Trophoblast cell (in vitro differentiated cells and primary cell): ENCODE measurements around the gene RNASEH2B.

Source experiments
- DNase-seq, 2 donors: peaks; one replicate each; pipeline ENCODE4 v3.0.0-alpha.2; 2016
- H2AFZ ChIP-seq: 2 replicates; pipeline ENCODE4 v1.6.1; 2013; ENCODE audit warnings: low read length, moderate library complexity, mild to moderate bottlenecking; ENCODE audit not compliant: insufficient read depth, poor library complexity
- H2AK5ac ChIP-seq: 2 replicates; pipeline ENCODE4 v1.6.1; 2013; ENCODE audit warnings: mild to moderate bottlenecking, low read length
- H2BK120ac ChIP-seq: 2 replicates; pipeline ENCODE4 v1.6.1; 2013; ENCODE audit warnings: low read length, mild to moderate bottlenecking, moderate library complexity; ENCODE audit not compliant: insufficient read depth, poor library complexity
- H2BK12ac ChIP-seq: 2 replicates; pipeline ENCODE4 v1.6.1; 2013; ENCODE audit warnings: mild to moderate bottlenecking, low read length, moderate library complexity
- H2BK5ac ChIP-seq: 2 replicates; pipeline ENCODE4 v1.6.1; 2013; ENCODE audit warnings: low read length, low read depth, moderate library complexity, mild to moderate bottlenecking; ENCODE audit not compliant: poor library complexity
- H3K14ac ChIP-seq: 2 replicates; pipeline ENCODE4 v1.6.1; 2013; ENCODE audit warnings: mild to moderate bottlenecking, low read length
- H3K18ac ChIP-seq: 2 replicates; pipeline ENCODE4 v1.6.1; 2013; ENCODE audit warnings: mild to moderate bottlenecking, low read length
- H3K23ac ChIP-seq: 2 replicates; pipeline ENCODE4 v1.6.1; 2013; ENCODE audit warnings: low read length
- H3K27ac ChIP-seq: 2 replicates; pipeline ENCODE4 v1.5.1; 2013; ENCODE audit warnings: low read depth, mild to moderate bottlenecking, inconsistent platforms, low read length, moderate library complexity
- H3K27me3 ChIP-seq: 2 replicates; pipeline ENCODE4 v1.6.1; 2013; ENCODE audit warnings: inconsistent platforms, mild to moderate bottlenecking, low read length, moderate library complexity; ENCODE audit not compliant: insufficient read depth
- H3K36me3 ChIP-seq, 2 experiments: 1 replicate in 1 of 2; 2 replicates in 1 of 2; pipeline ENCODE4 v1.6.1; 2013; ENCODE audit warnings: low read length in 2 of 2, mild to moderate bottlenecking in 2 of 2, moderate library complexity in 1 of 2; ENCODE audit not compliant: insufficient read depth in 2 of 2, control insufficient read depth in 1 of 2
- H3K4ac ChIP-seq: 2 replicates; pipeline ENCODE4 v1.6.1; 2013; ENCODE audit warnings: low read depth, mild to moderate bottlenecking, low read length, moderate library complexity
- H3K4me1 ChIP-seq, 2 experiments: 1 replicate in 1 of 2; 2 replicates in 1 of 2; pipeline ENCODE4 v1.6.1; 2013; ENCODE audit warnings: low read length in 2 of 2, mild to moderate bottlenecking in 2 of 2, moderate library complexity in 1 of 2; ENCODE audit not compliant: insufficient read depth in 2 of 2, control insufficient read depth in 1 of 2
- H3K4me2 ChIP-seq: 2 replicates; pipeline ENCODE4 v1.6.1; 2013; ENCODE audit warnings: inconsistent platforms, mild to moderate bottlenecking, low read length, moderate library complexity
- H3K4me3 ChIP-seq: 2 replicates; pipeline ENCODE4 v1.5.1; 2013; ENCODE audit warnings: mild to moderate bottlenecking, low read depth, low read length, inconsistent platforms
- H3K79me1 ChIP-seq: one replicate; pipeline ENCODE4 v1.6.1; 2013; ENCODE audit warnings: low read length
- H3K79me2 ChIP-seq: 2 replicates; pipeline ENCODE4 v1.6.1; 2013; ENCODE audit warnings: low read length, mild to moderate bottlenecking; ENCODE audit not compliant: control insufficient read depth, insufficient read depth, poor library complexity
- H3K9ac ChIP-seq: 2 replicates; pipeline ENCODE4 v1.6.1; 2013; ENCODE audit warnings: mild to moderate bottlenecking, low read length
- H3K9me3 ChIP-seq: 2 replicates; pipeline ENCODE4 v1.6.1; 2013; ENCODE audit warnings: low read depth, mild to moderate bottlenecking, control low read depth, inconsistent platforms, low read length; ENCODE audit not compliant: insufficient read depth
- H4K12ac ChIP-seq: 2 replicates; pipeline ENCODE4 v1.6.1; 2013; ENCODE audit warnings: low read depth, mild to moderate bottlenecking, low read length, moderate library complexity
- H4K8ac ChIP-seq: 2 replicates; pipeline ENCODE4 v1.6.1; 2013; ENCODE audit warnings: low read depth, mild to moderate bottlenecking, low read length, moderate library complexity
- H4K91ac ChIP-seq: one replicate; pipeline ENCODE4 v1.6.1; 2013; ENCODE audit warnings: low read depth, mild to moderate bottlenecking, low read length, moderate library complexity
- WGBS: extraction: QIAGEN DNeasy Blood & Tissue Kit; methylation state at CpG from one replicate; pipeline ENCODE4 v1.1.7; 2013; ENCODE audit warnings: missing lambda C conversion rate; ENCODE audit not compliant: insufficient read length, insufficient coverage; ENCODE audit errors: extremely low coverage; 5-methylcytosine and 5-hydroxymethylcytosine counted together

Gene RNASEH2B

GRCh38 chr13:50981686-50982085 lies 72.1 kb downstream of the RNASEH2B start:
- Histone ChIP-seq H2AFZ (no peak overlapping the region), H3K9me3 (no peaks in the 10 kb centered on the region), H3K14ac (no peak overlapping the region), H3K79me2 (no peaks in the 10 kb centered on the region), H3K27me3 (no peaks in the 10 kb centered on the region), H3K23ac (no peak overlapping the region), H2AK5ac (no peak overlapping the region), H2BK120ac (no peak overlapping the region), H3K79me1 (no peaks in the 10 kb centered on the region), H3K4me2 (no peak overlapping the region), H3K36me3 (no peaks in the 10 kb centered on the region), H3K18ac (no peak overlapping the region), H4K8ac (no peak overlapping the region), H3K4ac (no peak overlapping the region), H3K9ac (no peak overlapping the region), H4K91ac (no peak overlapping the region), H3K4me1 (no peaks in the 10 kb centered on the region), H2BK12ac (no peak overlapping the region), H2BK5ac (no peak overlapping the region), H3K27ac (no peak overlapping the region), H4K12ac (no peak overlapping the region), H3K4me3 (no peak overlapping the region)
- WGBS, result no CpG with 5 or more reads among the region's 4 CpGs
- DNase-seq, result no peak

- H2AFZ ChIP-seq, result no peak overlapping the region
Observed at GRCh38 chr13:50989476-50989875, 79.9 kb downstream of the RNASEH2B start.

GRCh38 chr13:50990065-50990817 lies 80.7 kb downstream of the RNASEH2B start:
- Histone ChIP-seq H2AK5ac (no peak overlapping the region), H3K18ac (no peak overlapping the region), H3K4ac (no peak overlapping the region), H4K8ac (no peak overlapping the region), H3K4me3 (no peak overlapping the region), H3K27me3 (no peaks in the 10 kb centered on the region), H3K9me3 (no peaks in the 10 kb centered on the region), H3K27ac (no peak overlapping the region), H3K23ac (no peak overlapping the region), H3K79me2 (no peaks in the 10 kb centered on the region), H2BK5ac (no peak overlapping the region), H3K79me1 (no peaks in the 10 kb centered on the region), H3K9ac (no peak overlapping the region), H3K4me2 (no peak overlapping the region), H2BK120ac (no peak overlapping the region), H3K14ac (no peak overlapping the region), H2AFZ (no peak overlapping the region), H2BK12ac (no peak overlapping the region), H4K91ac (no peak overlapping the region), H3K4me1 (peaks cover 0 to 3% of the 10 kb centered on the region in 2 experiments), H3K36me3 (no peaks in the 10 kb centered on the region), H4K12ac (no peak overlapping the region)
- no peak for DNase-seq
- WGBS, result no CpG with 5 or more reads among the region's 11 CpGs

More at GRCh38 chr13:50989476-50989875, 79.9 kb downstream of the RNASEH2B start:
- Histone ChIP-seq H2BK12ac (no peak overlapping the region), H4K8ac (no peak overlapping the region), H3K4me1 (peaks cover 0 to 3% of the 10 kb centered on the region in 2 experiments), H3K4me2 (no peak overlapping the region), H2AK5ac (no peak overlapping the region), H3K23ac (no peak overlapping the region), H2BK5ac (no peak overlapping the region), H3K14ac (no peak overlapping the region), H3K79me2 (no peaks in the 10 kb centered on the region), H2BK120ac (no peak overlapping the region), H3K9me3 (no peaks in the 10 kb centered on the region), H4K12ac (no peak overlapping the region), H3K27me3 (no peaks in the 10 kb centered on the region), H3K4ac (no peak overlapping the region), H3K18ac (no peak overlapping the region), H3K79me1 (no peaks in the 10 kb centered on the region), H3K27ac (no peak overlapping the region), H3K4me3 (no peak overlapping the region), H4K91ac (no peak overlapping the region), H3K36me3 (no peaks in the 10 kb centered on the region), H3K9ac (no peak overlapping the region)
- DNase-seq, result no peak
- no CpG with 5 or more reads among the region's 6 CpGs for WGBS

GRCh38 chr13:50990818-50991506 lies 81.4 kb downstream of the RNASEH2B start:
- no peak overlapping the region for H2AK5ac ChIP-seq
- H3K36me3 ChIP-seq, result no peaks in the 10 kb centered on the region
- H3K79me1 ChIP-seq, result no peaks in the 10 kb centered on the region
- H4K12ac ChIP-seq, result no peak overlapping the region
- no peaks in the 10 kb centered on the region for H3K27me3 ChIP-seq
- H3K4me2 ChIP-seq, result no peak overlapping the region
- no peak overlapping the region for H4K8ac ChIP-seq
- no CpG with 5 or more reads among the region's 22 CpGs for WGBS
- no peak overlapping the region for H3K23ac ChIP-seq
- H3K4me1 ChIP-seq, result peaks cover 0 to 3% of the 10 kb centered on the region in 2 experiments
- H3K9me3 ChIP-seq, result no peaks in the 10 kb centered on the region
- no peak overlapping the region for H2BK120ac ChIP-seq
- no peak overlapping the region for H3K14ac ChIP-seq
- no peak overlapping the region for H3K4me3 ChIP-seq
- H3K79me2 ChIP-seq, result no peaks in the 10 kb centered on the region
- no peak overlapping the region for H4K91ac ChIP-seq
- no peak overlapping the region for H3K4ac ChIP-seq
- no peak overlapping the region for H2BK5ac ChIP-seq
- no peak overlapping the region for H3K18ac ChIP-seq
- no peak overlapping the region for H3K27ac ChIP-seq
- no peak overlapping the region for H3K9ac ChIP-seq
- H2AFZ ChIP-seq, result no peak overlapping the region
- no peak overlapping the region for H2BK12ac ChIP-seq
- no peak for DNase-seq
